ENCODE results near the gene VSTM4.

- TF ChIP-seq EP300 (IDR thresholded peaks at IDR 0.05) (no peak), CTCF (IDR thresholded peaks at IDR 0.05) (no peak), POLR2A (IDR thresholded peaks at IDR 0.05) (no peak)
Observed at GRCh38 chr10:49089557-49090188, 25.6 kb downstream of the VSTM4 start.

Measured in ovary (tissue), 3 donors.